ENCODE measurements around the gene PCCA. TPM values are rescaled to one million over a fixed set of nuclear protein-coding genes. Genes with fewer than 3 reads are reported as not detected.

Gene PCCA
- total and polyA plus RNA-seq, 2 experiments from 2014 or later, result 41.9 to 46.6 TPM

- TF ChIP-seq, protein P1, sequence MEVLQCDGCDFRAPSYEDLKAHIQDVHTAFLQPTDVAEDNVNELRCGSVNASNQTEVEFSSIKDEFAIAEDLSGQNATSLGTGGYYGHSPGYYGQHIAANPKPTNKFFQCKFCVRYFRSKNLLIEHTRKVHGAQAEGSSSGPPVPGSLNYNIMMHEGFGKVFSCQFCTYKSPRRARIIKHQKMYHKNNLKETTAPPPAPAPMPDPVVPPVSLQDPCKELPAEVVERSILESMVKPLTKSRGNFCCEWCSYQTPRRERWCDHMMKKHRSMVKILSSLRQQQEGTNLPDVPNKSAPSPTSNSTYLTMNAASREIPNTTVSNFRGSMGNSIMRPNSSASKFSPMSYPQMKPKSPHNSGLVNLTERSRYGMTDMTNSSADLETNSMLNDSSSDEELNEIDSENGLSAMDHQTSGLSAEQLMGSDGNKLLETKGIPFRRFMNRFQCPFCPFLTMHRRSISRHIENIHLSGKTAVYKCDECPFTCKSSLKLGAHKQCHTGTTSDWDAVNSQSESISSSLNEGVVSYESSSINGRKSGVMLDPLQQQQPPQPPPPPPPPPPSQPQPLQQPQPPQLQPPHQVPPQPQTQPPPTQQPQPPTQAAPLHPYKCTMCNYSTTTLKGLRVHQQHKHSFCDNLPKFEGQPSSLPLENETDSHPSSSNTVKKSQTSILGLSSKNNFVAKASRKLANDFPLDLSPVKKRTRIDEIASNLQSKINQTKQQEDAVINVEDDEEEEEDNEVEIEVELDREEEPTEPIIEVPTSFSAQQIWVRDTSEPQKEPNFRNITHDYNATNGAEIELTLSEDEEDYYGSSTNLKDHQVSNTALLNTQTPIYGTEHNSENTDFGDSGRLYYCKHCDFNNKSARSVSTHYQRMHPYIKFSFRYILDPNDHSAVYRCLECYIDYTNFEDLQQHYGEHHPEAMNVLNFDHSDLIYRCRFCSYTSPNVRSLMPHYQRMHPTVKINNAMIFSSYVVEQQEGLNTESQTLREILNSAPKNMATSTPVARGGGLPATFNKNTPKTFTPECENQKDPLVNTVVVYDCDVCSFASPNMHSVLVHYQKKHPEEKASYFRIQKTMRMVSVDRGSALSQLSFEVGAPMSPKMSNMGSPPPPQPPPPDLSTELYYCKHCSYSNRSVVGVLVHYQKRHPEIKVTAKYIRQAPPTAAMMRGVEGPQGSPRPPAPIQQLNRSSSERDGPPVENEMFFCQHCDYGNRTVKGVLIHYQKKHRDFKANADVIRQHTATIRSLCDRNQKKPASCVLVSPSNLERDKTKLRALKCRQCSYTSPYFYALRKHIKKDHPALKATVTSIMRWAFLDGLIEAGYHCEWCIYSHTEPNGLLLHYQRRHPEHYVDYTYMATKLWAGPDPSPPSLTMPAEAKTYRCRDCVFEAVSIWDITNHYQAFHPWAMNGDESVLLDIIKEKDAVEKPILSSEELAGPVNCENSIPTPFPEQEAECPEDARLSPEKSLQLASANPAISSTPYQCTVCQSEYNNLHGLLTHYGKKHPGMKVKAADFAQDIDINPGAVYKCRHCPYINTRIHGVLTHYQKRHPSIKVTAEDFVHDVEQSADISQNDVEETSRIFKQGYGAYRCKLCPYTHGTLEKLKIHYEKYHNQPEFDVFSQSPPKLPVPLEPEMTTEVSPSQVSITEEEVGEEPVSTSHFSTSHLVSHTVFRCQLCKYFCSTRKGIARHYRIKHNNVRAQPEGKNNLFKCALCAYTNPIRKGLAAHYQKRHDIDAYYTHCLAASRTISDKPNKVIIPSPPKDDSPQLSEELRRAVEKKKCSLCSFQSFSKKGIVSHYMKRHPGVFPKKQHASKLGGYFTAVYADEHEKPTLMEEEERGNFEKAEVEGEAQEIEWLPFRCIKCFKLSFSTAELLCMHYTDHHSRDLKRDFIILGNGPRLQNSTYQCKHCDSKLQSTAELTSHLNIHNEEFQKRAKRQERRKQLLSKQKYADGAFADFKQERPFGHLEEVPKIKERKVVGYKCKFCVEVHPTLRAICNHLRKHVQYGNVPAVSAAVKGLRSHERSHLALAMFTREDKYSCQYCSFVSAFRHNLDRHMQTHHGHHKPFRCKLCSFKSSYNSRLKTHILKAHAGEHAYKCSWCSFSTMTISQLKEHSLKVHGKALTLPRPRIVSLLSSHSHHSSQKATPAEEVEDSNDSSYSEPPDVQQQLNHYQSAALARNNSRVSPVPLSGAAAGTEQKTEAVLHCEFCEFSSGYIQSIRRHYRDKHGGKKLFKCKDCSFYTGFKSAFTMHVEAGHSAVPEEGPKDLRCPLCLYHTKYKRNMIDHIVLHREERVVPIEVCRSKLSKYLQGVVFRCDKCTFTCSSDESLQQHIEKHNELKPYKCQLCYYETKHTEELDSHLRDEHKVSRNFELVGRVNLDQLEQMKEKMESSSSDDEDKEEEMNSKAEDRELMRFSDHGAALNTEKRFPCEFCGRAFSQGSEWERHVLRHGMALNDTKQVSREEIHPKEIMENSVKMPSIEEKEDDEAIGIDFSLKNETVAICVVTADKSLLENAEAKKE (CRISPR knock-in tag; IDR thresholded peaks at IDR 0.05), result no peak
- TF ChIP-seq ZNF114 (CRISPR knock-in tag; IDR thresholded peaks at IDR 0.05), result no peak
- TF ChIP-seq EZH2 (IDR thresholded peaks at IDR 0.05; ENCODE audit: low read depth, unreplicated experiment), result no peak
- no peak for TF ChIP-seq POLR2AphosphoS5 (IDR thresholded peaks at IDR 0.05; ENCODE audit: low read depth)
- TF ChIP-seq CREB1 (CRISPR knock-in tag; IDR thresholded peaks at IDR 0.05; ENCODE audit: low read depth), result no peak
- no peak for TF ChIP-seq NANOG (IDR thresholded peaks at IDR 0.05; ENCODE audit: borderline replicate concordance)
- TF ChIP-seq CTCF (conservative IDR thresholded peaks at IDR 0.05; ENCODE audit: low read depth in 2 of 2), result no peak
Measured at GRCh38 chr13:100196375-100196774, 107.5 kb downstream of the PCCA start (continued).

- Histone ChIP-seq H2AFZ (no peak overlapping the region), H3F3A (replicated peaks; ENCODE audit: low read depth) (no peaks in the 10 kb centered on the region), H3K27ac (ENCODE audit: low read depth) (no peak overlapping the region), H3K4me2 (no peak overlapping the region), H3K36me3 (ENCODE audit: insufficient read depth) (no peaks in the 10 kb centered on the region), H4K20me1 (replicated peaks; ENCODE audit: insufficient read depth) (no peaks in the 10 kb centered on the region), H3K9me2 (ENCODE audit: insufficient read depth) (no peaks in the 10 kb centered on the region), H3K4me1 (ENCODE audit: insufficient read depth) (peaks cover 42% of the 10 kb centered on the region), H3K4me3 (no peak overlapping the region), H3K27me3 (ENCODE audit: insufficient read depth) (no peaks in the 10 kb centered on the region), H3K79me2 (replicated peaks; ENCODE audit: insufficient read depth) (peaks cover 25% of the 10 kb centered on the region)
- no peaks in the 10 kb centered on the region for H3K9me3 Mint-ChIP-seq
- peaks cover 2% of the 10 kb centered on the region for H3K27me3 Mint-ChIP-seq (ENCODE audit: insufficient read depth, low read depth, poor library complexity)
- ATAC-seq (no peak), DNase-seq (ENCODE audit: low spot score) (no peak)
- H3K4me1 Mint-ChIP-seq, result peaks cover 49% of the 10 kb centered on the region
- TF ChIP-seq NANOG (IDR thresholded peaks at IDR 0.05; ENCODE audit: borderline replicate concordance), result no peak
- TF ChIP-seq, protein P2, sequence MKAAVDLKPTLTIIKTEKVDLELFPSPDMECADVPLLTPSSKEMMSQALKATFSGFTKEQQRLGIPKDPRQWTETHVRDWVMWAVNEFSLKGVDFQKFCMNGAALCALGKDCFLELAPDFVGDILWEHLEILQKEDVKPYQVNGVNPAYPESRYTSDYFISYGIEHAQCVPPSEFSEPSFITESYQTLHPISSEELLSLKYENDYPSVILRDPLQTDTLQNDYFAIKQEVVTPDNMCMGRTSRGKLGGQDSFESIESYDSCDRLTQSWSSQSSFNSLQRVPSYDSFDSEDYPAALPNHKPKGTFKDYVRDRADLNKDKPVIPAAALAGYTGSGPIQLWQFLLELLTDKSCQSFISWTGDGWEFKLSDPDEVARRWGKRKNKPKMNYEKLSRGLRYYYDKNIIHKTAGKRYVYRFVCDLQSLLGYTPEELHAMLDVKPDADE (IDR thresholded peaks at IDR 0.05), result no peak
- TF ChIP-seq STAT1 (IDR thresholded peaks at IDR 0.05; ENCODE audit: unreplicated experiment), result no peak
- TF ChIP-seq CREB1 (CRISPR knock-in tag; IDR thresholded peaks at IDR 0.05; ENCODE audit: low read depth), result no peak
- no peak for TF ChIP-seq POLR2AphosphoS5 (IDR thresholded peaks at IDR 0.05; ENCODE audit: low read depth)
- TF ChIP-seq EZH2 (IDR thresholded peaks at IDR 0.05; ENCODE audit: low read depth, unreplicated experiment), result no peak
- H3K4me3 Mint-ChIP-seq, result no peak overlapping the region
- H3K27ac Mint-ChIP-seq, result no peak overlapping the region
- peaks cover 7% of the 10 kb centered on the region; the same call in 2 of the 3 replicates for H3K36me3 Mint-ChIP-seq (ENCODE audit: low read depth)
Measured at GRCh38 chr13:100197116-100197515, 108.2 kb downstream of the PCCA start.

All from GM23338 (cell line).